Spleen (tissue), 7 donors: ENCODE measurements around the gene GNPTG.

Experiments used
- CTCF ChIP-seq, 11 experiments: fragments of 200-600 bp in 7 of 11; fragments of 450-650 bp in 4 of 11; sonication (generic) in 4 of 11; IDR thresholded peaks in 8 of 11; conservative IDR thresholded peaks in 3 of 11; 1 replicate in 7 of 11; 2 replicates in 4 of 11; pipeline versions ENCODE4 v1.4.0 to v1.8.0; 2016 to 2021; ENCODE audit warnings: antibody characterized with exemption in 11 of 11, inconsistent platforms in 4 of 11, mild to moderate bottlenecking in 1 of 11
- POLR2A ChIP-seq, 3 donors: fragments of 450-650 bp; IDR thresholded peaks; one replicate each; pipeline ENCODE4 v1.5.1; 2017; ENCODE audit warnings: antibody characterized with exemption in 3 of 3, mild to moderate bottlenecking in 1 of 3
- donor health status: DM: no; HTN: no; CAD: no; lungs with moderate emphysema.
- donor health status: DM: no; HTN: no; CAD: no.
- donor health status: DM: no; HTN: no; CAD: no.

- TF ChIP-seq CTCF (IDR thresholded peaks at IDR 0.05 in 8 of 11, conservative IDR thresholded peaks at IDR 0.05 in 3 of 11) (no peak), POLR2A (IDR thresholded peaks at IDR 0.05) (no peak)
These were observed 52.0 kb downstream of the GNPTG start for GRCh38 chr16:1403733-1404132.
